Neural cell (in vitro differentiated cells): ENCODE data around the gene CHAF1B. TPM values are rescaled to one million over a fixed set of nuclear protein-coding genes. Genes with fewer than 3 reads are reported as not detected.

Source experiments
- H2AFZ ChIP-seq: fragments of 200-600, 300-800 bp; sonication (generic), shearing (Covaris generic); 2 replicates; pipeline ENCODE4 v1.6.0; 2014; ENCODE audit warnings: low read depth, mild to moderate bottlenecking, antibody characterized with exemption, low read length, moderate library complexity
- H3F3A ChIP-seq: fragments of 200-600 bp; shearing (Covaris generic); 2 replicates; pipeline ENCODE4 v1.6.1; 2016; ENCODE audit warnings: mild to moderate bottlenecking, moderate library complexity, mixed read lengths, antibody characterized with exemption, low read length; ENCODE audit not compliant: insufficient read depth, poor library complexity, severe bottlenecking
- H3K27ac ChIP-seq: fragments of 200-600, 300-800 bp; sonication (generic), shearing (Covaris generic); 2 replicates; pipeline ENCODE4 v1.5.1; 2014; ENCODE audit warnings: mild to moderate bottlenecking, low read length, moderate library complexity
- H3K27me3 ChIP-seq: fragments of 300-800, 200-600 bp; sonication (generic), shearing (Covaris generic); 2 replicates; pipeline ENCODE4 v1.6.0; 2014; ENCODE audit warnings: mild to moderate bottlenecking, low read depth, low read length, moderate library complexity; ENCODE audit not compliant: insufficient read depth
- H3K36me3 ChIP-seq: fragments of 300-800, 200-600 bp; sonication (generic), shearing (Covaris generic); 2 replicates; pipeline ENCODE4 v1.5.1; 2014; ENCODE audit warnings: mild to moderate bottlenecking, antibody characterized with exemption, low read length, moderate library complexity; ENCODE audit not compliant: insufficient read depth
- H3K4me2 ChIP-seq: fragments of 300-800, 200-600 bp; sonication (generic), shearing (Covaris generic); 2 replicates; pipeline ENCODE4 v1.6.0; 2014; ENCODE audit warnings: mild to moderate bottlenecking, low read length
- H3K4me3 ChIP-seq: fragments of 300-800, 200-600 bp; sonication (generic), shearing (Covaris generic); 2 replicates; pipeline ENCODE4 v1.5.1; 2014; ENCODE audit warnings: mild to moderate bottlenecking, low read length, moderate library complexity
- H3K79me2 ChIP-seq: fragments of 200-600 bp; shearing (Covaris generic); replicated peaks from 2 replicates; pipeline ENCODE4 v1.6.0; 2014; ENCODE audit warnings: mild to moderate bottlenecking, low read length, moderate library complexity; ENCODE audit not compliant: insufficient read depth
- H3K9ac ChIP-seq: fragments of 300-800, 200-600 bp; sonication (generic), shearing (Covaris generic); 2 replicates; pipeline ENCODE4 v1.6.1; 2016; ENCODE audit warnings: mild to moderate bottlenecking, low read length, mixed read lengths
- H3K9me2 ChIP-seq: fragments of 200-600 bp; shearing (Covaris generic); 2 replicates; pipeline ENCODE4 v1.6.1; 2016; ENCODE audit warnings: mild to moderate bottlenecking, low read length, mixed read lengths; ENCODE audit not compliant: insufficient read depth
- H3K9me3 ChIP-seq: fragments of 200-600, 300-800 bp; sonication (generic), shearing (Covaris generic); 2 replicates; pipeline ENCODE4 v1.6.1; 2016; ENCODE audit warnings: mild to moderate bottlenecking, mixed run types, low read length, moderate library complexity, mixed read lengths
- H4K20me1 ChIP-seq: fragments of 200-600 bp; shearing (Covaris generic); 2 replicates; pipeline ENCODE4 v1.6.1; 2016; ENCODE audit warnings: mild to moderate bottlenecking, mixed run types; ENCODE audit not compliant: insufficient read depth
- EP300 ChIP-seq: fragments of 450-650 bp; conservative IDR thresholded peaks from 2 replicates; pipeline ENCODE4 v1.6.1; 2014; ENCODE audit warnings: antibody characterized with exemption, mild to moderate bottlenecking, moderate library complexity; ENCODE audit not compliant: poor library complexity, severe bottlenecking
- EZH2 ChIP-seq: fragments of 200-600, 300-800 bp; shearing (Covaris generic), sonication (generic); IDR thresholded peaks from 2 replicates; pipeline ENCODE4 v1.6.1; 2014; ENCODE audit warnings: antibody characterized with exemption, low read length, borderline replicate concordance, mild to moderate bottlenecking; ENCODE audit not compliant: insufficient read depth, poor library complexity, severe bottlenecking
- MXI1 ChIP-seq: fragments of 450-650 bp; conservative IDR thresholded peaks from 2 replicates; pipeline ENCODE4 v1.6.1; 2014; ENCODE audit warnings: antibody characterized with exemption, mild to moderate bottlenecking; ENCODE audit not compliant: poor library complexity, severe bottlenecking
- POLR2AphosphoS5 ChIP-seq: IDR thresholded peaks from 2 replicates; pipeline ENCODE4 v1.6.1; 2012
- RAD21 ChIP-seq: fragments of 450-650 bp; conservative IDR thresholded peaks from 2 replicates; pipeline ENCODE4 v1.6.1; 2014; ENCODE audit warnings: antibody characterized with exemption, mild to moderate bottlenecking, moderate library complexity
- REST ChIP-seq: IDR thresholded peaks from 2 replicates; pipeline ENCODE4 v1.6.1; 2012; ENCODE audit warnings: borderline replicate concordance
- SMC3 ChIP-seq: fragments of 450-650 bp; conservative IDR thresholded peaks from 2 replicates; pipeline ENCODE4 v1.6.1; 2014; ENCODE audit warnings: antibody characterized with exemption, mild to moderate bottlenecking, moderate library complexity; ENCODE audit not compliant: poor library complexity
- TAF1 ChIP-seq: IDR thresholded peaks from 2 replicates; pipeline ENCODE4 v1.6.1; 2012; ENCODE audit warnings: low read depth
- polyA plus RNA-seq: library from polyadenylated mRNA; depleted of rRNA; stranded (reverse); fragments of >200 nt; gene quantifications from 2 replicates; pipeline ENCODE4 v1.2.3, GENCODE V29; 2014
- TF ChIP-seq, protein P1 (sequence below): fragments of 450-650 bp; IDR thresholded peaks from 2 replicates; pipeline ENCODE4 v1.5.1; 2014; ENCODE audit warnings: antibody characterized with exemption, mild to moderate bottlenecking, moderate library complexity; ENCODE audit not compliant: poor library complexity, severe bottlenecking

The CHAF1B gene
- polyA plus RNA-seq, 1 donor from 2014 or later, result 0.72 TPM

DNA sequence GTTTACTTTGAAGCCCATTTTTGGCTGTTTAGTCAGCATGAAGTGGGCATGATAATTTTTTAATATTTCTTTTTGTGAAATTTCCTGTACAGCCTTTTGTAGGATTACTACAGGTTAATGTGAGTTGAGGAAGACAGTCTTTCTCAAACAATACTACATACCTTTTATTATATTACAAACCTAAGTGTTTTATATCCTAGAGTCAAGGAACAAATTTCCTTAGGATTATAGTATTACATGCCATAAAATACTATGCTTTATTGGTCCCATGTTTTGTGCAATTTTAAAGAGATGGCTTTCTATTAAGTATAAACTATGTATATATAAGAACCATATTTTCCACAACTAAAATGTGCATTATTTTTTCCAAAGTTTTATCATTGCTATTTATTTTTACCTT is 9.2 kb upstream of the CHAF1B start:
- Histone ChIP-seq H3K79me2 (no peaks in the 10 kb centered on the region), H3K27me3 (no peaks in the 10 kb centered on the region), H3K4me3 (no peak overlapping the region), H3K9me2 (no peaks in the 10 kb centered on the region), H3K27ac (no peak overlapping the region), H3K9me3 (no peaks in the 10 kb centered on the region), H2AFZ (no peak overlapping the region), H3K4me2 (no peak overlapping the region), H3F3A (no peaks in the 10 kb centered on the region), H3K9ac (no peak overlapping the region), H4K20me1 (no peaks in the 10 kb centered on the region), H3K36me3 (no peaks in the 10 kb centered on the region)
- TF ChIP-seq MXI1, result no peak
- no peak for TF ChIP-seq POLR2AphosphoS5
- no peak for TF ChIP-seq SMC3
- no peak for TF ChIP-seq REST
- TF ChIP-seq, protein P1, sequence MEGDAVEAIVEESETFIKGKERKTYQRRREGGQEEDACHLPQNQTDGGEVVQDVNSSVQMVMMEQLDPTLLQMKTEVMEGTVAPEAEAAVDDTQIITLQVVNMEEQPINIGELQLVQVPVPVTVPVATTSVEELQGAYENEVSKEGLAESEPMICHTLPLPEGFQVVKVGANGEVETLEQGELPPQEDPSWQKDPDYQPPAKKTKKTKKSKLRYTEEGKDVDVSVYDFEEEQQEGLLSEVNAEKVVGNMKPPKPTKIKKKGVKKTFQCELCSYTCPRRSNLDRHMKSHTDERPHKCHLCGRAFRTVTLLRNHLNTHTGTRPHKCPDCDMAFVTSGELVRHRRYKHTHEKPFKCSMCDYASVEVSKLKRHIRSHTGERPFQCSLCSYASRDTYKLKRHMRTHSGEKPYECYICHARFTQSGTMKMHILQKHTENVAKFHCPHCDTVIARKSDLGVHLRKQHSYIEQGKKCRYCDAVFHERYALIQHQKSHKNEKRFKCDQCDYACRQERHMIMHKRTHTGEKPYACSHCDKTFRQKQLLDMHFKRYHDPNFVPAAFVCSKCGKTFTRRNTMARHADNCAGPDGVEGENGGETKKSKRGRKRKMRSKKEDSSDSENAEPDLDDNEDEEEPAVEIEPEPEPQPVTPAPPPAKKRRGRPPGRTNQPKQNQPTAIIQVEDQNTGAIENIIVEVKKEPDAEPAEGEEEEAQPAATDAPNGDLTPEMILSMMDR, result no peak

DNA sequence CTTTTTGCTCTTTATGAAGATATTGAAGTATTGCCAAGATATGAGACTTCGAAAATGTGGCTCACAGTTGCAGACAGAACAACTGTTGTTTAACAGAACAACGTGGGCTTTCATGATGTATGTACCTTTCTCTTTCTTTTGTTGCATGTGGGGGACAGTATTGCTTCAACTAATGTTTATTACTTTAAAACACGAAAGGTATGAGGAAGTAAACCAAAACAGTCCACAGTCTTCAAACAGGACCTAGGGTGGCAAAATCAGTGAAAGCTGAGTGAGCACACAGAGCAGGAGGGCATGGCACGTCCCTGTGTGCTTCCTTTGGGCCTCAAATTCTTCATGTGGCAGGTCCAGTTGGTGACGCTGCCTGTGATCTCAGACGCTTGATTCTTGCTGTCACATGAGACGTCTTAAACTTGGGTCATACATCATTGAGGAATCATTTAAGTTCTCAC is 7.8 kb upstream of the CHAF1B start:
- no peaks in the 10 kb centered on the region for H3K79me2 ChIP-seq
- H2AFZ ChIP-seq, result no peak overlapping the region
- no peaks in the 10 kb centered on the region for H3K27me3 ChIP-seq
- no peaks in the 10 kb centered on the region for H3K36me3 ChIP-seq
- no peaks in the 10 kb centered on the region for H3K9me3 ChIP-seq
- TF ChIP-seq RAD21, result no peak
- no peak for TF ChIP-seq EZH2
- TF ChIP-seq EP300, result no peak
- no peak for TF ChIP-seq POLR2AphosphoS5
- TF ChIP-seq SMC3, result no peak
- no peak for TF ChIP-seq TAF1
- no peak for TF ChIP-seq REST
- TF ChIP-seq, protein P1, result no peak
- no peak for TF ChIP-seq MXI1
- no peak overlapping the region for H3K4me2 ChIP-seq
- no peaks in the 10 kb centered on the region for H4K20me1 ChIP-seq
- no peaks in the 10 kb centered on the region for H3F3A ChIP-seq
- H3K9me2 ChIP-seq, result no peaks in the 10 kb centered on the region
- H3K9ac ChIP-seq, result no peak overlapping the region
- no peak overlapping the region for H3K27ac ChIP-seq
- no peak overlapping the region for H3K4me3 ChIP-seq
